ENCODE data around the gene TMEM127. TPM values are rescaled to one million over a fixed set of nuclear protein-coding genes. Genes with fewer than 3 reads are reported as not detected.

The TMEM127 gene
- polyA plus RNA-seq, 2 of the 4 experiments (the other 2 are of a cell fraction), result 31.9 to 38.7 TPM

DNA sequence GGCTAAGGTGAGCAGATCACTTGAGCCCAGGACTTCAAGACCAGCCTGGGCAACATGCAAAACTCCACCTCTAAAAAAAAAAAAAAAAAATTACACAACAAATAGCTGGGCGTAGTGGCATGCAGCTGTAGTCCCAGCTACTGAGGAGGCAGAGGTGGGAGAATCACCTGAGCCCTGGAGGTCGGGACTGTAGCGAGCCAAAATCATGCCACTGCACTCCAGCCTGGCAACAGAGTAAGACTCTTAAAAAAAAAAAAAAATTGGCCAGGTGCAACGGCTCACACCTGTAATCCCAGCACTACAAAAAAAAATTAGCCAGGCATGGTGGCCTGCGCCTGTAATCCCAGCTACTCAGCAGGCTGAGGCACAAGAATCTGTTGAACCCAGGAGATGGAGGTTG lies 64.5 kb downstream of the TMEM127 start (continued):
- TF ChIP-seq, protein P1, sequence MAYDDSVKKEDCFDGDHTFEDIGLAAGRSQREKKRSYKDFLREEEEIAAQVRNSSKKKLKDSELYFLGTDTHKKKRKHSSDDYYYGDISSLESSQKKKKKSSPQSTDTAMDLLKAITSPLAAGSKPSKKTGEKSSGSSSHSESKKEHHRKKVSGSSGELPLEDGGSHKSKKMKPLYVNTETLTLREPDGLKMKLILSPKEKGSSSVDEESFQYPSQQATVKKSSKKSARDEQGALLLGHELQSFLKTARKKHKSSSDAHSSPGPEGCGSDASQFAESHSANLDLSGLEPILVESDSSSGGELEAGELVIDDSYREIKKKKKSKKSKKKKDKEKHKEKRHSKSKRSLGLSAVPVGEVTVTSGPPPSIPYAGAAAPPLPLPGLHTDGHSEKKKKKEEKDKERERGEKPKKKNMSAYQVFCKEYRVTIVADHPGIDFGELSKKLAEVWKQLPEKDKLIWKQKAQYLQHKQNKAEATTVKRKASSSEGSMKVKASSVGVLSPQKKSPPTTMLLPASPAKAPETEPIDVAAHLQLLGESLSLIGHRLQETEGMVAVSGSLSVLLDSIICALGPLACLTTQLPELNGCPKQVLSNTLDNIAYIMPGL (CRISPR knock-in tag; IDR thresholded peaks at IDR 0.05; ENCODE audit: borderline replicate concordance), result no peak
- TF ChIP-seq JUN (IDR thresholded peaks at IDR 0.05), result no peak

DNA sequence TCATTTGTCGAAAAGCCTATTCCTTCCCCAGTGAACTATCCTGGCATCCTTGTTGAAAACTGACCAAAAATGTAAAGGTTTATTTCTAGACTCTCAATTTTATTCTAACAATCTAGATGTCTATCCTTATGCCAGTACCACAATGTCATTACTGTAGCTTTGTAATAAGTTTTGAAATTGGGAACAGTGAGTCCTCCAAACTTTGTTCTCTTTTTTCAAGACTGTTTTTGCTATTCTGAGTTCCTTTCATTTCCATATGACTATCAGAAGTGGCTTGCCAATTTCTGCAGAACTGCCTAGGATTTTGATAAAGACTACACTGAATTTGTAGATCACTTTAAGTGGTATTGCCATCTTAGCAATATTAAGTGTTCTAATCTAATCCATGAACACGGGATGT lies 66.9 kb downstream of the TMEM127 start:
- Histone ChIP-seq H3K4me1 (peaks cover 52% of the 10 kb centered on the region), H3K27ac (no peak overlapping the region), H3K4me3 (no peak overlapping the region), H3K4me2 (no peak overlapping the region), H3K9me3 (no peaks in the 10 kb centered on the region)
- ATAC-seq (no peak), FAIRE-seq (no peak), DNase-seq (ENCODE audit: low read depth in 1 of 2, low spot score in 1 of 2) (no peak)
- no peak for TF ChIP-seq RCOR1 (IDR thresholded peaks at IDR 0.05; ENCODE audit: low read depth, low read length)
- TF ChIP-seq HOXA7 (CRISPR knock-in tag; IDR thresholded peaks at IDR 0.05), result no peak
- no peak for TF ChIP-seq RFX5 (IDR thresholded peaks at IDR 0.05)
- TF ChIP-seq RARB (CRISPR knock-in tag; IDR thresholded peaks at IDR 0.05), result no peak
- no peak for TF ChIP-seq CHD4 (IDR thresholded peaks at IDR 0.05; ENCODE audit: borderline replicate concordance)
- TF ChIP-seq JUN (IDR thresholded peaks at IDR 0.05), result no peak
- TF ChIP-seq, protein P2, sequence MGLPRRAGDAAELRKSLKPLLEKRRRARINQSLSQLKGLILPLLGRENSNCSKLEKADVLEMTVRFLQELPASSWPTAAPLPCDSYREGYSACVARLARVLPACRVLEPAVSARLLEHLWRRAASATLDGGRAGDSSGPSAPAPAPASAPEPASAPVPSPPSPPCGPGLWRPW (IDR thresholded peaks at IDR 0.05), result no peak
- CTCF ChIA-PET, result interaction anchor here (0.6 to 1.5 kb wide), 6 partner anchors 8 to 206 kb away, joined by 3 to 4 read pairs (median 3); no protein-coding TSS in a partner anchor
- POLR2A ChIA-PET, result interaction anchor here (1.0 kb wide), 1 partner anchor 9 kb away, joined by 4 read pairs; the partner anchor contains the start of gene STARD7
- 92% methylated on average over 2 of the region's 2 CpGs for WGBS (ENCODE audit: missing lambda C conversion rate)

Other genes with a start within 250 kb of the TMEM127 start
- gene GPAT2, start 231.1 kb downstream of the TMEM127 start, polyA plus RNA-seq (2011; rRNA removed), result not detected in 2 replicates
- not detected in 3 replicates for gene GPAT2, start 231.1 kb downstream of the TMEM127 start, polyA plus RNA-seq (2017; fragmentation: RNase III; extraction: RNeasy Plus Mini Kit Qiagen cat#74134 plus additional on column Dnase treatment)
- 0.03 TPM in 2 replicates for gene ADRA2B, start 149.4 kb downstream of the TMEM127 start, polyA plus RNA-seq (2011; rRNA removed)
- gene ADRA2B, start 149.4 kb downstream of the TMEM127 start, polyA plus RNA-seq (2017; fragmentation: RNase III; extraction: RNeasy Plus Mini Kit Qiagen cat#74134 plus additional on column Dnase treatment), result 0.04 to 0.07 TPM (median 0.05 TPM) in 3 replicates
- not detected in 2 replicates for gene ASTL, start 127.5 kb downstream of the TMEM127 start, polyA plus RNA-seq (2011; rRNA removed)
- gene ASTL, start 127.5 kb downstream of the TMEM127 start, polyA plus RNA-seq (2017; fragmentation: RNase III; extraction: RNeasy Plus Mini Kit Qiagen cat#74134 plus additional on column Dnase treatment), result not detected in 3 replicates
- gene DUSP2, start 120.6 kb downstream of the TMEM127 start, polyA plus RNA-seq (2011; rRNA removed), result 0.27 and 0.45 TPM in 2 replicates
- gene DUSP2, start 120.6 kb downstream of the TMEM127 start, polyA plus RNA-seq (2017; fragmentation: RNase III; extraction: RNeasy Plus Mini Kit Qiagen cat#74134 plus additional on column Dnase treatment), result 0.22 to 0.26 TPM (median 0.22 TPM) in 3 replicates
- 119 and 136 TPM in 2 replicates for gene STARD7, start 57.2 kb downstream of the TMEM127 start, polyA plus RNA-seq (2011; rRNA removed)
- 97.1 to 101 TPM (median 99.7 TPM) in 3 replicates for gene STARD7, start 57.2 kb downstream of the TMEM127 start, polyA plus RNA-seq (2017; fragmentation: RNase III; extraction: RNeasy Plus Mini Kit Qiagen cat#74134 plus additional on column Dnase treatment)
- gene CIAO1, start 228 bp upstream of the TMEM127 start, polyA plus RNA-seq (2011; rRNA removed), result 99.7 and 123 TPM in 2 replicates
- 83.2 to 88.4 TPM (median 87.6 TPM) in 3 replicates for gene CIAO1, start 228 bp upstream of the TMEM127 start, polyA plus RNA-seq (2017; fragmentation: RNase III; extraction: RNeasy Plus Mini Kit Qiagen cat#74134 plus additional on column Dnase treatment)
- 202 and 315 TPM in 2 replicates for gene SNRNP200, start 39.5 kb upstream of the TMEM127 start, polyA plus RNA-seq (2011; rRNA removed)
- gene SNRNP200, start 39.5 kb upstream of the TMEM127 start, polyA plus RNA-seq (2017; fragmentation: RNase III; extraction: RNeasy Plus Mini Kit Qiagen cat#74134 plus additional on column Dnase treatment), result 118 to 128 TPM (median 124 TPM) in 3 replicates
- gene ITPRIPL1, start 59.3 kb upstream of the TMEM127 start, polyA plus RNA-seq (2011; rRNA removed), result not detected in 2 replicates
- not detected in 3 replicates for gene ITPRIPL1, start 59.3 kb upstream of the TMEM127 start, polyA plus RNA-seq (2017; fragmentation: RNase III; extraction: RNeasy Plus Mini Kit Qiagen cat#74134 plus additional on column Dnase treatment)
- 41.5 and 53.3 TPM in 2 replicates for gene NCAPH, start 69.8 kb upstream of the TMEM127 start, polyA plus RNA-seq (2011; rRNA removed)
- 43.0 to 47.1 TPM (median 45.4 TPM) in 3 replicates for gene NCAPH, start 69.8 kb upstream of the TMEM127 start, polyA plus RNA-seq (2017; fragmentation: RNase III; extraction: RNeasy Plus Mini Kit Qiagen cat#74134 plus additional on column Dnase treatment)
- 0.20 and 0.28 TPM in 2 replicates for gene NEURL3, start 239.4 kb upstream of the TMEM127 start, polyA plus RNA-seq (2011; rRNA removed)
- 0.44 to 0.60 TPM (median 0.51 TPM) in 3 replicates for gene NEURL3, start 239.4 kb upstream of the TMEM127 start, polyA plus RNA-seq (2017; fragmentation: RNase III; extraction: RNeasy Plus Mini Kit Qiagen cat#74134 plus additional on column Dnase treatment)

Data from A549 (cell line).